NCI-H345 (cell line): Measurements from ENCODE around the gene RPL22.

ENCODE experiments used
- DNase-seq: peaks from one replicate; lab custom pipeline; 2025; lab: John Stamatoyannopoulos, UW

Gene RPL22

DNA sequence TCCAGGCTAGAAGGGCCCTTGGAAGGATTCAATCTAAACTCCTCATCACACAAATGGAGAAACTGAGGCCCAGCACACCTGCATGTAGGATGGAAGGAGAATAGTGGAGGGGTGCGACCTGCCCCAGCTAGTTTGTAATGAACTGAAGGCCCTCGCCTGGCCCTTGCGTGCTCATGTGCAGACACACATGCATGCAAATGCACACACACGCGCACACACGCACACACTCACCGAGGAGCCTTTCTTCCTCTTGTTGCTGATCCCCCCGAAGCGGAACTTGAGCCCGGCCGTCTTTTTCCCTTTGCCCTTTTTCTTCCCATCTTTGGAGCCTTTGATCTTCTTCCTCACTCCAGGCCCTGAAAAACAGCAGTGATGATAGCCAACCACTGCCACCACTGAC, 47.2 kb downstream of the RPL22 start:
- no peak for DNase-seq

DNA sequence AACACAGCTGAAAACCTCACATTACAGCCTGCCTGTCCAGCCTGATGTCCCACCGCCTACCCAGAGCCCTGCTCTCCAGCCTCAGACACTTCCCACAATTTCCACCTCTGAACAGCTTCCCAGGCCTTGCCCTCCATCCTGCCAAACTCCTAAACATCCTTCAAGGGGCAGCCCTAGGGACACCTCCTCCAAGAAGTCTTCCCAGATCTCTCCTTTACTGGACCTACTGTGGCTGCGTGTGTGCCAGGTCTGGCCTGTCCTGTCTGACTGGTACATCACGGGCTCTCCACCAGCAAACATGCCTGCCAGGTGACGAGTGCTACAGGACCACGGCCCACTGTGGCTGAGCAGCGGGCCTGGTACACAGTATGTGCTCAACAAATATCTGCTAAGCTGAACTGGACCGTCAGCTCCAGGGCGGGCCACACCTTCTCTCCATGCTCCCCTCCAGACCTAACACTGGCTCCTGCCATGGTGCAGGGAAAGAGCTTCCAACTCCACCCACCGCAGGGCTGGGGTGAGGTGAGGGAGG, 48.0 kb downstream of the RPL22 start:
- no peak for DNase-seq

DNA sequence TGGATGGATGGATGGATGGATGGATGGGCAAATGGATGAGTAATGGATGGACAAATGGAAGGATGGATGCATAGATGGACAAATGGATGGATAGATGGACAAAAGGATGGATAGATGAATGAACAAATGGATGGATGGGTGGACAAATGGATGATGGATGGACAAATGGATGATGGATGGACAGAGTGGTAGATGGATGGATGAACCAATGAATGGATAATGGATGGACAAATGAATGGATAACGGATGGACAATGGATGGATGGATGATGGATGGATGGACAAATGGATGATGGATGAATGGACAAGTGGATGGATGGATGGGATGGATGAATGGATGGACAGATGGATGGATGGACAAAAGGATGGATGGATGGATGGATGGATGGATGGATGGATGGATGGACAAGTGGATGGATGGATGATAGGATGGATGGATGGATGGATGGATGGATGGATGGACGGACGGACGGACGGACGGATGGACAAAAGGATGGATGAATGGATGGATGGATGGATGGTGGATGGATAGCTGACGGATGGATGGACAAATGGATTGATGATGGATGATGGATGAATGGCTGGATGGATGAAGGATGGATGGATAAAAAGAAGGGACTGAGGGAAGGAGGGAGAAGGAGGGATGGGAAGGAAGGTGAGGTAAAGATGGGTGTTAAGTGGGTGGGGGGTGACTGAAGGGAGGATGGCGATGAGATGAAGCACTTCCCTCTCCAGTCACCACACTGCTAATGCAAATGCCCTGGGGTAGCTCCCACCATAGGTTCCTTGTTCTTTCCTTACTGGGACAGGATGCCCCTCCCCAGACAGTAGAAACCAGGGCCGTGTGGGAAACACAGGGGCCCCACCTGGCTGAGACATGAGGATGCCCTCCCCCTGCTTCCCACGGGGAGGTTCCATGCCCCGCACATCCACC, 49.1 kb downstream of the RPL22 start:
- DNase-seq, result no peak

DNA sequence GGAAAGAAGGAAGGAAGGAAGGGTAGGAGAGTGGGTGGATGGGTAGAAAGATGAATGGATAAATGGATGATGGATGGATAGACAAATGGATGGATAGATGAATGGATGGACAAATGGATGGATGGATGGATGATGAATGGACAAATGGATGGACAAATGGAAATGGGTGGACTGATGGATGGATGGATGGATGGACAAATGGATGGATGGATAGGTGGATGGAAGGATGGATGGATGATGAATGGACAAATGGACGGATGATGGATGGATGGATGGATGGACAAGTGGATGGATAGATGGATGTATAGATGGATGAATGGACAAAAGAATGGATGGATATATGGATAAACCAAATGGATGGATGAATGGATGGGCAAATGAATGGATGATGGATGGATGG, 49.8 kb downstream of the RPL22 start:
- DNase-seq, result no peak

DNA sequence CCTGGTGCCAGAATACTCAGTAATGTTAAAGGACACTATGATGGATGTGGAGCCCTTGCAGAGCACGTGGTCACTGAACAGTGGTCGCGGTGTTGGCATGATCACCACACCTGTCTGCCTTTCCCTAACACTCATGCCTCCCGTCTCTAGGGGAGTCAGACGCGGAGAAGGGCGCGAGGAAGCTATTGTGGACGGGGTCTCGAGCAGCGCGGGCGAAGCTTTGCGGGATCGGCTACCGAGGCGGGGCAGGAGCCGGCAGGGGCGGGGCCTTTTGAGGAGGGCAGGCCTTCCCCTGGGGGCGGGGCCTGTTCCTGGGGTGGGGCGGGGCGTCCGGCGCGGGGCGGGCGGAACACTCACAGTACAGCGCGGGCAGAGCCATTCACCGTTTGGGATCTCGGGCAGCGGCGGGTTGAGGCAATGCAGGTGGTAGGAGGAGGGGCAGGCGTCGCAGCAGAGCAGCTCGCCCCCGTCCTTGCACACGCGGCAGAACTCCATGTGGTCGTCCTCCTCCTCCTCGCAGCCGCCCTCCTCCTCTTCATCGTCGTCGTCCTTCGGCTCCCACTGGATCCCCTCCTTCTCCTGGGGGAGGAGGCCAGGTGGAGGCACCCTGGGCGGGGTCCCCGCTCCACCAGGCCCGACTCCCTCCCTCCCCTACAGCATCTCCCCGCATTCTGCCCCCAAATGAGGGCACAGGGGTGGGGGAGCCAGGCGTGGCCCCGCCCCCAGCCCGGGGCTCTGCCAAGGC, 50.7 kb downstream of the RPL22 start:
- DNase-seq, result no peak

DNA sequence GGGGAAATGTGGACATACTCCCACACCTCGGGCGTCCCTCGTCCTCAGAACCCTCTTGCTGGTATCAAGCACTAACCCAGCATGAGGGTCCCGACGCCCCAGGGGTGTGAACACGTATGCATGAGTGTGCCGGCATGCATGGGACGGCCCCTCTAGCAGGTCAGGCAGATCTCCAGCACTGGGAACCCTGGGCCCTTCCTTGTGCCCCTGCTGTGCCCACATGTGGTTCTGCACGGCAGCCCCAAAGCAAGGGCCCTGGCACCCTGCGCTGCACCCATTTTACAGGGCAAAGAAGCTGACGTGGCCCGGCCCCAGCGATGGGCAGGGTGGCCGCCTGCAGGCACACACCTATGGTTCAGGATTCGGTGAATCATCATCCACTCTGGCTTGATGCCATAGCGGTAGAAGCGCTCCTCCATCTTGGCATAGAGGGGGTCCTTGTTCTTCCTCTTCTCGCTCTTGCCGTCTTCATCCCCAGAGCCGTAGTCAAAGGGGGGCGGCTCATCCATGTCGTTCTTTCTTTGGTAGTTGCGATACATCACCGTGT, 53.5 kb downstream of the RPL22 start:
- no peak for DNase-seq

DNA sequence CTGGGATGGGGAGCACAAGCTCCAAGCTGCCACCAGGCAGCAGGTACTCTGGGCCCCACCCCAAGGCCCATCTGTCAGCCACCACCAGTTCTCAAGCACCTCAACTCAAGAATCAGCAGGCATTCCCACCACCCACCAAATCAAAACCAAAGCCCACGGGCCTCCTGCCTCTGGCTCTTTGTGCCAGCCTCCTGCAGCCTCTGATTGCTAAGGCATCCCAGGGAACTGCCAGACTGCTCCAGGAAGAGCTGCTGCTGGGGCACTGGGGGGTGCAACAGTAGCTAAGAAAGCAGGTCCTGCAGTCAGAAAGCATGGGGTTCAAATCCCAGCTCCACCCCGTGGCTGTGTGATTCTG, 54.0 kb downstream of the RPL22 start:
- no peak for DNase-seq

DNA sequence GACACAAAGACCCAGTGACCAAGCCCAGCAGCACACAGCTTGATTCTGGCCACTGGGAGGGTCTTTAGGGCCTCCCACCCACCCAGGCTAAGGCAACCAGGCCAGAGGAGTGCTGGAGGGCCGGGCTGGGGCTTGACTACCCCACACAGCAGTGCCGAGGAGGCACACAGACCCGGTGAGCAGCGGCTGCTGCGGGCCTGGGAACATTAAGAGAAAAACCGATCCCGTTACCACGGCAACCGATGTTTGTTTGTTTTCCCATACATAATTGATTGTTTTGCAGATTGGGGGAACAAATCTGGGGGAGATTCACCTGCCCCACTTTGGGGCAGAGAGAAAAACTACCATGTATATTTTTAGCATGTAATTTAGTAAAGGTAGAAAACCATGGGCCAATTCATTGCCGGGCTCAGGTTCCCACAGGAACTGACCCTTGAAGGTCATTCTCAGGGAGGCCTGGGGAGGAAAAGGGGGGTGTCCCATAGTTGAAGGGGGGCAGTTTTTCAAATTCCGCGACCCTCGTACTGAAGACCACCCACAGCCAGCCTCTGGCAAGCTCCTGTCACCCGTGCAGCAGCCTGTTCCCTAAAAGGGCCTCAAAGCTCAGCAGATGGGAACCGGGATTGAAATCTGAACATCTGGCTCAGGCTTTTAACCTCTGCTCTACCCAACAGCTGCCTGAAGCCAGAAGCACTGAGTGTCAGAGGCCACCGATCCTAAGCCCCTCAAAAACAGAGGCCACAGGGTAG, 54.6 kb downstream of the RPL22 start:
- no peak for DNase-seq

DNA sequence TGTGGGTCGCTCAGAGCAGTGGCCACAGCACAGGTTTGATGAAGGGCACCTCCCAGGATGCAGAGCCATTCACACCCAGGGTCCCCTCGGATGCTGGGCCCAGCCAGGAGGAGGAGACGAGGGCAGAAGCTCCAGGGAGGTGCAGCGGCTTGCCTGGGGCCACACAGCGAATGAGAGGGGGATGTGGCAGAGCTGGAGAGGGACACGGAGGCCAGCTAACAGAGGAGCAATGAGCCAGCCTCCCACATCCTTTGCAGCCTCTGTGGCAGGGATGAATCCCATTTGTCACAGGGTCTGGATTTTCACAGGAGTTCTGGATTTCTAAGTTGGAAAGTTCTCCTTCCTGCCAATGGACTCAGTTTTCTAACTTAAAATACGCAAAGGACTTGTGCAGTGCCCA, 55.2 kb downstream of the RPL22 start:
- DNase-seq, result no peak

DNA sequence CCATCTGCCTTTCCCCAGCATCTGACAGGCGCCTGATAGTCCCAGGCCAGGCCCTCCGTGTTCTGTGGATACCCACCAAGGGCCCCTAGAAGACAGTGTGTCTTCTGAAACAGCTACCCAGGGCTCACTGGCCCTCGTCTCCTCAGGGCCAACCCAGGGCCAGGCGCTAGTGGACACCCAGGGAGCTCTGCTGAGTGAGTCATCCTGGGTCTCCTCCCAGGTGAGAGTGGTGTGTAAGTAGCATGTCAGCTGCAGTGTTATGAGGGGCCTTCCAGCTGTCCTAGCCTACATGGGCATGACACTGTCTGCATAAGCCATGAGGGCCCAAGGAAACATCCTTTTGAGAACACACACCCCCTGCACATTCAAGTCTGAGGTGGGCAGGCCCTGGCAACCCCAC, 56.0 kb downstream of the RPL22 start:
- DNase-seq, result no peak

DNA sequence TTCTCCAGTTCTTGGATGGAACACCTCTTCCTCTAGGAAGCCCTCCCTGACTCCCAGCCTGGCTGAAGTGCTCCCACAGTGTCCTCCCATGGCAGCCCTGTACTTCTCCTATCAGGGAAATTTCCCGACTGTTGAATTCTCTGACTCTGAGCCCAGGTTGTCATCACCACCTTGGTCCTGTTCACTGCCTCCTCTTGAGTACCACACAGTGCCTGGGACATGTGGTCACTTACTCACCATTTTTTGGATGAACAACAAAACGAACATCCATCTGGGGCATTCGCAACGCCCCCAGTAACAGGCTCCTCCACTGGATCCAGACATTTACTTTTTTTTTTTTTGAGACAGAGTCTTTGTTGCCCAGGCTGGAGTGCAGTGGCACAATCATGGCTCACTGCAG, 56.7 kb downstream of the RPL22 start:
- DNase-seq, result no peak

DNA sequence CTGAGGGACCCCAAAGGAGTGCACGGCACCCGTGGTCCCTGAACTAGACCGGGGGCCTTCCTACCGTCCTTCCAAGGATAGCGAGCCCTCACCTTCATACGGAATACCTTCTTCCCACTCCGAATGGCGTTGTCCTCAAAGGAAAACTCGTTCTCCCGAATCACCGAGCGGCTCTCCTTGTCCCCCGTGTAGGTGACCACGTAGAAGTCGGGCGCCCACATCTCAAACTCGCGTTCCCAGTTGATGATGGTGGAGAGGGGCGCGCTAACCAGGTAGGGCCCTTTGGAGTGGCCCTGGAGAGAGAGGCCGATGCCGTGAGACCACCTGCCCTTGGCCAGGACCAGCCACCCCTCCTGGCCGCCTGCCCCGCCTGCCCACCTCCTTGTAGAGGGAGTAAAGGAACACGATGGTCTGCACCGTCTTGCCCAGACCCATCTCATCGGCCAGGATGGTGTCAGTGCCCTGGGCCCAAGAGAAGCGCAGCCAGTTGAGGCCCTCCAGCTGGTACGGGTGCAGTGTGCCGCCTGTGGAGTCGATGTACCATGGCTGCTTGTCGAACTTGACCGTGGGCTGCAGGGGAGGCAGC, 57.3 kb downstream of the RPL22 start:
- no peak for DNase-seq

DNA sequence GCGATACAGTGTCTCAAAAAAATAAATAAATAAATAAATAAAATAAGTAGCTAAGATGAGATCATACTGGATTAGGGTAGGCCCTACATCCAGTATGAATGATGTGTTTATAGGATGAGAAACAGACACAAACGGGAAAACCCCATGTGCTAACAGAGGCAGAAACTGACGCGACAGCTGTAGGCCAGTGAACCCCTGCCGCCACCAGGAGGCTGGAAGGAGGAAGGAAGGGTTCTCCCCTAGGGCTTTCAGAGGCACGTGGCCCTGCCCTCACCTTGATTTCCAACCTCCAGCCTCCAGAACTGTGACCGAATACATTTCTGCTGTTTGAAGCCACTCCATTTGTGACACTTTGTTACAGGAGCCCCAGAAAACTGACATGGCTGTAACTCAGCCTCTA, 57.8 kb downstream of the RPL22 start:
- no peak for DNase-seq

DNA sequence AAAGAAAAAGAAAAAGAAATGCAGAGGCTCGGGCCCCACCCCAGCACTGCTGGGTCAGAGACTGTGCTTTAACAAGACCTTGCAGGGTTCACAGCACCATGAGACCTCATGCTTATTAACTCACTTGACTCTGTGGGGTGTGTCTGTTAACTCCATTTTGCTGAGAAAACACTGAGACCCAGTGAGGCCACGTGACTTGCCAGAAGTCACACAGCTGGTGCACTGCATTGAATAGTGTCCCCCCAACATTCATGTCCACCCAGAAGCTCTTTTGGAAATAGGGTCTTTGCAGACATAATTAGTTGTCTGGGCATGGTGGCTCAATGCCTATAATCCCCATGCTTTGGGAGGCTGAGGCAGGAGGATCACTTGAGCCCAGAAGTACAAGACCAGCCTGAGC, 59.0 kb downstream of the RPL22 start:
- DNase-seq, result no peak

DNA sequence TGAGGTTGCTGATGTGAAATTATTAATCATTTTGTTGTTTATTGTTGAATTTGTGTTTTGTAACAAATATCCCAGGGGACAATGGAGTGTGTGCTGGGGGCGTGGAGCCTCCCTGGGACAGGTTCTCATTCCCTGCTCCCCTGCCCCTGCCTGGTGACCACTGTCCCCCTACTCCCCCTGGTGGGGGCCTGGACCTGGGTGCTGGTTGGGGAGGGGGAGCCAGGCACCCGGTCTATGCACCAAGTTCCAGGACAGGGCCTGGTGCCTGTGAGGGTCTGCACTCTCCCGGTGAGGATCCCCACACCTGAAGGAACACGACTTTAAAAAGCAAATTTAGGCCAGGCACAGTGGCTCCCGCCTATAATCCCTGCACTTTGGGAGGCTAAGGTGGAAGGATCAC, 61.6 kb downstream of the RPL22 start:
- no peak for DNase-seq

DNA sequence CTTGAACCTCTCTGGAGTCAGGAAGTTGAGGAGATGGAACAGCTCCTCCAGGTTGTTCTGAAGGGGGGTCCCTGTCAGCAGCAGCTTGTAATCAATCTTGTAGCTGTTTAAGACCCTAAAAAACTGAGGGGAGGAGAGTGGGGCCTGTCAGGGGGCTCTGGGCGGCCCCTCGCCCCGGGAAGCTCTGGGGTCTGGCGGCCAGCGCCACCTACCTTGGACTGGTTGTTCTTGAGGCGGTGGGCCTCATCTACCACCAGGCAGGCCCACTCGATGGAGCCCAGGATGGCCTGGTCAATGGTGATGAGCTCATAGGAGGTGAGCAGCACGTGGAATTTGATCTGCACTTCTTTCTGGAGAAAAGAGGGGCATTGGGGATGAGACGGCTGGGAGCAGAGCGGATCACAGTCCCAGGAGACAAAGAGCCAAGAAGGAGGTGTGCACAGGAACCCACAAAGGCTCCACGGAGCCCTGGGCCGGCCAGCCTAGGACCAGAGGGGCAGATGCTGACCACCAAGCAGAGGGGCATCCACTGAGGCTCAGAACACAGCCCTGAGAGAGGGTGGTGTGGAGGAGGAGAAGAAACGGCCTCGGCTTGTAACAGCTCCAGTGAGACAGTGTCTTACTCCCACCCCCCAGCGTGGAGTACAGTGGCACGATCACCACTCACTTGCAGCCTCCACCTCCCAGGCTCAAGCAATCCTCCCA, 62.7 kb downstream of the RPL22 start:
- no peak for DNase-seq
